ENCODE measurements around the gene ABCC4.

GRCh38 chr13:95007322-95007721 is 293.9 kb downstream of the ABCC4 start:
- no peak for TF ChIP-seq CTCF (IDR thresholded peaks at IDR 0.05 in 8 of 11, conservative IDR thresholded peaks at IDR 0.05 in 3 of 11)
- no peak for TF ChIP-seq POLR2A (IDR thresholded peaks at IDR 0.05)
- no peak for TF ChIP-seq POLR2AphosphoS5 (IDR thresholded peaks at IDR 0.05)

Measured in spleen (tissue), 7 donors.